Subcutaneous adipose tissue (tissue), 4 donors: ENCODE measurements around the gene SNX5. TPM values are rescaled to one million over a fixed set of nuclear protein-coding genes. Genes with fewer than 3 reads are reported as not detected.

ENCODE experiments used
- total RNA-seq, 4 donors: library from RNA; depleted of rRNA; stranded (reverse); fragments of >200 nt; gene quantifications; one replicate each; pipeline ENCODE4 v1.1.0, GENCODE V29; 2016
- TF ChIP-seq, protein P1 (sequence below): fragments of 450-650 bp; IDR thresholded peaks from one replicate; pipeline ENCODE4 v1.5.1; 2016; ENCODE audit warnings: low read depth, mild to moderate bottlenecking, control low read depth, antibody characterized with exemption, moderate library complexity

The SNX5 gene
- total RNA-seq, 4 donors from 2014 or later = 114 to 169 (median 139) TPM

DNA sequence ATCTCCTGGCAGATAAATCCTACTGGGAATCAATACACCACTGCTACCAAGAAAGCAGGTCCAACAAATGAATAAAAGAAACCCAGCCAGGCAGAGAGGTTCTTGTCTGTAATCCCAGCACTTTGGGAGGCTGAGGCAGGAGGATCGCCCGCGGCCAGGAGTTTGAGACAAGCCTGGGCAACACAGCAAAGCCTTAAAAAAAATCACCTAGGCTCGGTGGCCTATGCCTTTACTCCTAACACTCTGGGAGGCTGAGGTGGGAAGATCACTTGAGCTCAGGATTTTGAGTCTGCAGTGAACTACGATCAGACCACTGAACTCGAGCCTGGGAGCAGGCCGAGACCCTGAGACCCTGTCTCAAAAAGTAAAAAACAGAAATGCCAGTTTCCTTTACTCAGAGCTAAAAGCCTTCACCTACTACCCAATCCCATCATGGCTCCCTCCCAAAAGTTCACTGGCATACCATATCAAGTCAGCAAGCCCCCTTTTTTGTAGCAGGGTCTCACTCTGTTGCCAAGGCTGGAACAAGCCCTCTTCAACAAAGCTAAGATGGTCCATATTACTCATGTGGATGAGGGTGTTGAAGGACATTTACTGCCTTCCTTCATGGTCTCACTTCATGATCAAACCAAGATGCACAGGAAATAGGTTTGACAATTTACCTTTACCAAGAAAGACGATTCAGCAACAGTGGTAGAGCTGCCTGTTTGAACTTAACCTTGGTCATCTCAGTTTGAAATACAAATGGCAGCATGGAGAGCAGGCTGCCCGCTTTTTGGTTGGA lies 5.3 kb downstream of the SNX5 start:
- TF ChIP-seq, protein P1, sequence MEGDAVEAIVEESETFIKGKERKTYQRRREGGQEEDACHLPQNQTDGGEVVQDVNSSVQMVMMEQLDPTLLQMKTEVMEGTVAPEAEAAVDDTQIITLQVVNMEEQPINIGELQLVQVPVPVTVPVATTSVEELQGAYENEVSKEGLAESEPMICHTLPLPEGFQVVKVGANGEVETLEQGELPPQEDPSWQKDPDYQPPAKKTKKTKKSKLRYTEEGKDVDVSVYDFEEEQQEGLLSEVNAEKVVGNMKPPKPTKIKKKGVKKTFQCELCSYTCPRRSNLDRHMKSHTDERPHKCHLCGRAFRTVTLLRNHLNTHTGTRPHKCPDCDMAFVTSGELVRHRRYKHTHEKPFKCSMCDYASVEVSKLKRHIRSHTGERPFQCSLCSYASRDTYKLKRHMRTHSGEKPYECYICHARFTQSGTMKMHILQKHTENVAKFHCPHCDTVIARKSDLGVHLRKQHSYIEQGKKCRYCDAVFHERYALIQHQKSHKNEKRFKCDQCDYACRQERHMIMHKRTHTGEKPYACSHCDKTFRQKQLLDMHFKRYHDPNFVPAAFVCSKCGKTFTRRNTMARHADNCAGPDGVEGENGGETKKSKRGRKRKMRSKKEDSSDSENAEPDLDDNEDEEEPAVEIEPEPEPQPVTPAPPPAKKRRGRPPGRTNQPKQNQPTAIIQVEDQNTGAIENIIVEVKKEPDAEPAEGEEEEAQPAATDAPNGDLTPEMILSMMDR = no peak

DNA sequence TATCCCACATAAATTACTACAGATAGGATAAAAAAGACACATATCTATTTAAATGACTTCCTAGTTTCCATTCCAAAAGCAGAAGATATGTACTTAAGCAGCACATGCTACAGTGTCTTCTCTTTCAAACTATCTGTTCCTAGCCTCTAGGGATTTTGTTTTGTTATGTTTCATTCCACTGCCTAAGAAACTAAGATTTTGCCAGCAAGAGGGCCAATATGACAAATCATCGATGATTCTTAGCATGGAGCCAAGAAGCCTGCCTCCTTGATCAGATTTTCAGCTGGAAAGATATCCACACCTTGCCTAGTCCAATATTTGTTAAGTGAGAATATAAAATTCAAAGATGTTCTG lies 7.0 kb downstream of the SNX5 start:
- TF ChIP-seq, protein P1 = no peak

DNA sequence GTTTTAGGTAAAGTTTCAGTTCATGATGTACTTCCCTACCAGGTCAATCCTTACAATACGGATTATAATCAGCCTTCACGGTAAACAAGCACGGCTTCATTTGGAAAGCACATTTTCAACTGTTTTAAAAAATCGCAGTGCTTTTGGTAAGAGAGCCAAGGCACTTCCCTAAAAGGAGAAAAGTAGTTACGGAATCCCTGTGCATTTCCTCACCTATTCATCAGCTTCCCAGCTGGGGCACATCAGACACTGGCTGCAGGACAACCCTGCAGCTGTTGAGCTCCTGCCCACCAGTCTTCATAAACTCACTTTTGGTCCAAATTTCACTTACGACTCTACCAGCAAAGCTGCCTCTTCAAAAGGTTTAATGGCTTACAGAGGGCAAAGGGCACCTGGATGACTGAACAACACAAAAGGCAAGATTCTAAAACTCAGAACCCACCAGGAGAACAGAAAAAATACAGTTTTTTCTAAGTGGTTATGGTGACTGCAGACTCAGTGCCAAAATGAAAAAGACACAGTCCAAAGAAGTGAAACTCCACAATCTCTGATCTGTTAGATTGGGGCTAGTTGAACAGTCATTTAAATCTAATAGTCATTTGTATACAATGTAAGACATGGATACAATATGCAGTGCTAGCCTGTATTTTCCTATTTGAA lies 7.5 kb downstream of the SNX5 start:
- TF ChIP-seq, protein P1 = no peak

- TF ChIP-seq, protein P1 = no peak
These were observed 9.4 kb downstream of the SNX5 start for GRCh38 chr20:17959257-17959627.

DNA sequence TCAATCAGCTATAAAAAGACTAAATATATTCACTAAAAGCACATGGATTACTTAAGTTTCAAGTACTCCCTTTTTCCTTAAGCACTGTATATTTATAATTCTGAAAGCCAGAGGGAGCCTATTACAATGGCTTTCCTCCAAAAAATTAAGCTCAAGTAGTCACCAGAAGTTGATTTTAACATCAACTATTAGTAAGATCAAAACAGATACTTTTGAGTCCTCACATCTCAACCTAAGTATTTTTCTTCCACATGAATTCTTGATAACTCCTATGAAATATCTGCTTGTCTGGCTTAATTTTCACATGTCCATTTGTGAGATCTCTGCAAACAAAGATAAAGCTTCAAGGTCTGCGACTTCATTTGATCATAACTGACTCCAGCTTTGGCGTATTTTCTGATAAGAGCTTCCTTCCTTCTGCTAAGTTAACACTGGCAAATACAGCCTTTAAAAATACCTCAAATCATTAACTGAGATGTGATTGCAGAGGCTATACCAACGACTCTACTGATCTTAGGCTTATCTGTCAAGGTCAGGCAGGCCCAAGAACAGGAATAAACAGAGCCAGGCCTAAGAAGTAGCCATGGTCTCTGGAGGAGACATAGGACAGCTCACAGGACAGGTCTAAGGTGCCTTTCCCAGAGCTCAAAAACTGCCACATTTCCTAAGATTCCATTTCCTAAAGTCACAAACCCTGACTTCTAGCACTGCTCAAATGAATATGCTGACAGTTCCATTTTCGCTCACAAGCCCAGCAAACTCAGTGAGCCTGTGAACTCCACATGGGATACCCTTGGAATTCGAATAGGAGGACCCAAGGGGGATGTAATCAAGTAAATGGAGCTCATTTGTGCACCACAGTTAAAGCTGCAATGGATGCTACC lies 10.0 kb downstream of the SNX5 start:
- TF ChIP-seq, protein P1 = no peak

DNA sequence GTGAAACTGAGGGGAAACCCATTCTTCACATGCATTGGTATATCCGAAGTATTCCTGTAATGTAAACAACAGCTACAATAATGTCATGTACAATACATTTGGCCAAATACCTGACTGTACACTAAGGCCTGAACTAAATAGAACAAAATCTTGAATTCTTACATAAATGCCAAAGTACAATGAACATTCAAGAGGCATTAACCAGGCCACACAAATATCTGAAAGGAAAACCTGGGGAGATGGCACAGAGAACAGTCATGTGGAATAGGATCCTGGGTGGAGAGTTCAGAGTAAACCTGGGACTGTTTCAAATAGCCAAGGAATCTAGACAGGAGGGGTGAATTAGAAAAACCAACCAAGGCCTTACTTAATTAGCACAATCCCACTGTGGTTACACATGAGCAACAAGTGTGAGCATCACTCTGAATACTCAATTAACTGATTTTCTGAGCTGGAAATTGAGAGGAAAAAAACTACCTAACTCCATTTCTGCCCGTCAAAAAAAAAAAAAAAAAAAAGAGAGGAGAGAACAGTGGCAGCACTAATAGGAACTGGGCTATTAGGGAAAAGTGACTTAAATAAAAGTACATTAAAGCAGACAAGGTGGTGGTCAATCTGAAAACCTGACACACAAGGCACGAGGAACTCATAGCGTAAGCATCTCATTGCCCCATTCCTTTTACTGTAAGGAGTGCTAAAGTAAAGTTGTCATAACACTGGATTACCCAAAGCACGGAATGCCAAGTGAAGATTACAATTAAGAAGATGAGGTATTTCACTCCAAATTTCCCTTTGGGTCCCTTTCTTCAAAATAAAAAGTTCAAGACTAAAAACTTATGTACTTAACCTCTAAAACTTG lies 10.9 kb downstream of the SNX5 start:
- TF ChIP-seq, protein P1 = no peak
